Keratinocyte (primary cell): Measurements from ENCODE around the gene CIB4.

ENCODE experiments used
- CTCF ChIP-seq, 3 experiments: IDR thresholded peaks in 1 of 3; conservative IDR thresholded peaks in 1 of 3; optimal IDR thresholded peaks in 1 of 3; 2 replicates in 2 of 3; 3 replicates in 1 of 3; pipeline versions ENCODE3 to v1.5.1; 2011; ENCODE audit warnings: low read length in 3 of 3, mild to moderate bottlenecking in 3 of 3, moderate library complexity in 2 of 3, control low read depth in 1 of 3, inconsistent platforms in 1 of 3; ENCODE audit not compliant: insufficient read depth in 2 of 3; ENCODE audit errors: extremely low read depth in 1 of 3
- EZH2 ChIP-seq: IDR thresholded peaks from one replicate; pipeline ENCODE4 v1.6.1; 2012; ENCODE audit warnings: inconsistent platforms, mild to moderate bottlenecking, low read length, moderate library complexity

DNA sequence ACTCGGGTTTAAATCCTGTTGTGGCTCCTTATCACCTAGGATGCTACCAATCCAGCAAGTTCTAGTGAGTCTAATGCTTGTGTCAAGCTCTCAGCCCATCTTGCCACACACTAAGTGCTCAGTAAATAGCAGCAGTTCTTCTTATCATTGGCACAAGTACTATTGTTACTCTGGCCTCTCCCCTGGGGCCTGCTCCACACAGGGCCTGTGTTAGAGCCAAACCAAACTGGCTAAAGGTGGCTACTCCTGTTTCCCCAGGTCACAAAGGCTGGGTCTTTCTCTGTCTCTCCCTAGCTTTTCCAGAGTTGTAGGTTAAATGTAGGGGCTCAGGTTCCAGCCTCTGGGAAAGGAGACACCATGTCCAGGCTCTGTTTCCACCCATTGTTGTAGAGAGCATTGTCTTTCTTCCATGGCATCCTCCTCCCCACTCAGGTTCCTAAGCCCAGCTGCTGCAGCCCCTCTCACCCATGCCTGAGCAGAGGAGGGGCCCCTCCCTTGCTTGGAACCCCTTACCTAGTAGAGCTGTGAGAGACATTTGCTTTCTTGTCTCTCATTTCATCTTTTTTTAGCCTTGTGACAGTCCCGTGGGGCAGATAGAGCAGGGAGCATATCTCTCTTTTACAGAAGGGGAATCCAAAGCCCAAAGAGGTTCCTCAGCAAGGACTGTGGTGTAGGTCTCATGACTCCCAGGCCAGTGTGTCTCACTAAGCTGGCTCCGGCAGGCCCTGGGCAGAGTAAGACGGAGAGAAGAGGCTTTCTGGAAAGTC, 106.9 kb downstream of the CIB4 start:
- no peak for TF ChIP-seq CTCF (optimal IDR thresholded peaks at IDR 0.05 in 1 of 3, IDR thresholded peaks at IDR 0.05 in 1 of 3, conservative IDR thresholded peaks at IDR 0.05 in 1 of 3; ENCODE audit: extremely low read depth in 1 of 3, insufficient read depth in 2 of 3, low read length in 3 of 3)
- TF ChIP-seq EZH2, result no peak
